Posterior vena cava (tissue), 2 donors: ENCODE data around the gene OTUB2. TPM values are rescaled to one million over a fixed set of nuclear protein-coding genes. Genes with fewer than 3 reads are reported as not detected.
"Not testable (repeated sequence)": the region's sequence is repeated elsewhere in the genome, so short reads cannot be mapped to it uniquely, and the experiment has no call there.

Source experiments
- DNase-seq: peaks from one replicate; pipeline ENCODE4 v3.0.0-alpha.2; 2020; ENCODE audit warnings: low spot score
- intact Hi-C, 2 donors: fragments of 100-400 bp; cut with DNase I; formaldehyde crosslinking; loops; one replicate each; pipeline versions ENCODE4 v1.14.1 to v1.14.2; 2022 to 2023
- total RNA-seq, 2 donors: library from RNA; stranded (reverse); fragmentation: NEBNext Ultra II Directional; extraction: Animal tissue kit (Norgen Biotek cat#: 25700); gene quantifications; one replicate each; pipeline ENCODE4 v1.2.1, GENCODE V29; 2021
- donor health status: DM: yes; HTN: yes; CAD: no.
- donor health status: DM: yes; HTN: yes; CAD: no.

OTUB2 gene
- total RNA-seq, 2 donors from 2014 or later, result 0.37 to 1.2 TPM

DNA sequence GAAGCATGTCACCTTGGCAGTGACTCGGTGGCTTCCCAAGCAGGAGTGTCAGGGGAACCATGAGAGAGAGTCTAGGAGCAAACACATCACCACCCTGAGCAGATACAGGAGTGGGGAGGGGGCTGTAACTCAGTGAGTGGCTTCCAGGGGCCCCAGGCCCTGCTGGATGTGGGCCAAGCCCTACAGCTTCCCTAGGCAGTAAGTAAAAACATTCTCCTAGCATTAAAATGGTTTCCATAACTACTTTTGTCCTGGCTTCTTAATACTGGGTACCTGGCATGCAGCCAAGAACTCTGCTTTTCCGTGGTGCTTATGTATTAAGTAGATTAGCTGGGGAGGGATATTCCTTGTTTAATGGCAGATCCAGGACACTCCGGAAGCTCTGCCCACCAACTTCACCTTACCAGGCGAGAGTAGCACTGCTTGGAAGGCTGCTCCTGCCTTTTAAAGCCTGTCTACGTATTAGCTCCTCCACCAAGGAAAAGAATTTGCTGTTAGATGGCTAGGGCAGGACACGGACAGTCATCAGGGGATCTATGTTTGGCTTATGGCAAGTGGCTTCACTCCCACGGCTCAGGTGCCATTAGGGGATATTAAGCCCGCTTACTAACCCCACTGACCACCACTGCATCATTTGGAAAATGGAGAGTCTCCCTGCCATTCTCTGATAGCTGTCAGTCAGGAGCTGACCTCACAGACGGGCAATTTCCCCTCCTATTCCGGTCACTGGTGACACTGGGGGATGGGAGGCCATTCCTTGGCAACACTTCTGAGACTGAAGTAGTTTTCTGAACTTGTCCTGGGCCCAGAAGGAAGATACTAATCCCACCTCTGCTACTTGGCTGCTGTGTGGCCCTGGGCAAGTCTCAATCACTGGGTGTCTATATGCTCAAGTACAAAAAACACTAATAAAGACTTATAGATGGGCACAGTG, 22.8 kb downstream of the OTUB2 start:
- DNase-seq, result no peak
- intact Hi-C loops, result no loop called here

DNA sequence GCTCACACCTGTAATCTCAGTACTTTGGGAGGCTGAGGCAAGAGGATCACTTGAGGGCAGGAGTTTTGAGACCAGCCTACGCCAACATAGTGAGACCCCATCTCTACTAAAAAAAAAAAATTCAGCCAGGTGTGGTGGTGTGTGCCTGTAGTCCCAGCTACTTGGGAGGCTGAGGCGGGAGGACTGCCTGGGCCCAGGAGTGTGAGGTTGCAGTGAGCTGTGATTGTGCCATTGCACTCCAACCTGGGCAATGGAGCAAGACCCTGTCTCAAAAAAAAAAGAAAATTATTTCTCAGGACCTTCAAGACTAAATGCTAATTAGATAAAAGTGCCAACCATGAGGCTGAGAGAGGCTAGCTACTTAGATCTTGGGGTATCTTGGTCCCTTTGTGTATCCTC, 23.5 kb downstream of the OTUB2 start:
- intact Hi-C loops, result loop anchor here in 1 of 2 donors (5.0 kb wide), 1 partner anchor 88 kb away; no protein-coding TSS in a partner anchor
- DNase-seq, result no peak

DNA sequence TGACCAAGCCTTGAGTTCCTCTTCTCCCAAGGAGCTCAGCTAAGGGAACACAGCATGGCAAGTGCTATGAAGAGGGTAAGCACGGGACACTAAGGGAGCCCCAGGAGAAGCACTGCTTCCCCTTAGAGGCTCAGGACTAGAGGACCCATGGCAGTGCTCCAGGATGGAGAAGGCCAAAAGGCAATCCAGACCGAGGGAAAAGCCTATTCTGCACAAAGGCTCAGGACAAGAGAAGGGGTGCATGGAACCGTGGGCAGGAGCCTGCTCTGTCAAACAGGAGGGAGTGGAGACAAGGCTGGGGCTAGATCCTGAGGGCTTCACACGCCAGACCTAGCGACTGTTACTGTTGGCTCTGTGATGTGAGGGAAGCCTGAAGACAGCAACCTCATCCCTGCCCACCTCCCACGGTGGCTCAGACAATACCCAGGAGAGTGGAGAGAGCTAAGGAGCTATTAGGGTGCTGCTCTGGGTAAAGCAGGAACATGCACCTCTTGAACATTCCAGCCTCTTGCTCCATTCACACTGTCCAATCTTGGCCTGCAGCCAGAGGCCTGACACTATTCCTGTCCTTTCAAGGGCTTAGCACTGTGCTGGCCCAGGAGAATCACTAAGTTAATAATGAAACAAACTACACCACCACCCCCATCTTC, 24.2 kb downstream of the OTUB2 start:
- no peak for DNase-seq
- intact Hi-C loops, result loop anchor here in 1 of 2 donors (5.0 kb wide), 1 partner anchor 87 kb away; no protein-coding TSS in a partner anchor

DNA sequence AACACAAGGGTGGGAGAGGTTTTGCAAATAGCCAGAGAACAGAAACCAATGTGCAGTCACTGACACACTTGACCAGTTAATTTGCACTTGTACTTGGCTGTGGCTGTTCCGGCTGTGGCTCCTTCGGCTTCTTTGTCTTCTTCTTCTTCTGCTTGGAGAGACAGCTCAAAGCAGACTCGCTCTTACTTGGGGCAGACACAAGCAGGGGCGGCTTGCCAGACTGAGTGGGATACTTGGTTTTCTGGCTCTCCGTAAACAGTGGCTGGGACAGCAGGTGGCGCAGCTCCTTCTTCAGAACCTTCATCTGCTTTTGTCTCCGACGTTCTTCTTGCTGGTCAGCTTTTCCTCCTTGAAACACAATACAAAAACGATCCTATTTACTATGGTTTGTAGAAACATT, 25.0 kb downstream of the OTUB2 start:
- DNase-seq, result no peak
- intact Hi-C loops, result loop anchor here in 1 of 2 donors (5.0 kb wide), 1 partner anchor 86 kb away; no protein-coding TSS in a partner anchor

DNA sequence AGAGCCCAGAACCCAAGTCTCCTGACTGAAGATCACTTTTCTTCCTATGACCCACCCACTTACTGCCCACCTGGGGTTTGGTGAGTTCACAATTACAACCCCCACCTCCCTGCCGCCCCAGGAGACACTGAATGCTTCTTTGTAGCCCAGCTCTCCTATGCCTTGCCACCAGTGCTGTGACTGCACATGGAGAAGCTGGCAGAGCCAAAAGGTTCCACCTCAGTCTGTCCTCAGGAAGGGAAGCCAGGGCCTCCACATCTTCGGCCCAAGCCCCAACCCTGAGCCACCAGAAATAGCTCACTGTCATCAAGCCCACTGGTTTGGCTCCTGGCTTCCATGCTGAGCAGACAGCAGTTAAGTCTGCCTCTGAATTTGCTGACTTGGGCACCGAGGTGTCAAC, 25.6 kb downstream of the OTUB2 start:
- DNase-seq, result no peak
- intact Hi-C loops, result loop anchor here in 1 of 2 donors (5.0 kb wide), 1 partner anchor 86 kb away; no protein-coding TSS in a partner anchor

DNA sequence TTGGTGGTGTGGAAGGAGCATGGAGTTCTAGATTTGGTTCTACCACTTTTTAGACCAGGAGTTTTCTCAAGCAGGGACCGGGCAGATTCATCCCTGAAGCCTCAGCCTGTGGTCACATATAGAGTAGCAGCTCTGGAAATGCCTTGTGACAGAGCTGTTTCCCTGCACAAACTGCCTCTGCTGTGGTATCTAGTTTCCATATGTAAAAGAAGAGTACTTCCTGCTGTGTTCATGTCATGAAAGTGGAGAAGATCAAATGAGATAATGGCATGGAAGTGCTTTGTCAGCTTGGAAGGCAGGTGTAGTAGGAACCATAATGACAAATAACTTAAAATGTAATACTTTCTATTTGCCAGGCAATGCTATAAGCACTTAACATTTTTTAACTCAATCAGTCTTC, 26.1 kb downstream of the OTUB2 start:
- DNase-seq, result no peak
- intact Hi-C loops, result loop anchor here in 1 of 2 donors (5.0 kb wide), 1 partner anchor 85 kb away; no protein-coding TSS in a partner anchor

DNA sequence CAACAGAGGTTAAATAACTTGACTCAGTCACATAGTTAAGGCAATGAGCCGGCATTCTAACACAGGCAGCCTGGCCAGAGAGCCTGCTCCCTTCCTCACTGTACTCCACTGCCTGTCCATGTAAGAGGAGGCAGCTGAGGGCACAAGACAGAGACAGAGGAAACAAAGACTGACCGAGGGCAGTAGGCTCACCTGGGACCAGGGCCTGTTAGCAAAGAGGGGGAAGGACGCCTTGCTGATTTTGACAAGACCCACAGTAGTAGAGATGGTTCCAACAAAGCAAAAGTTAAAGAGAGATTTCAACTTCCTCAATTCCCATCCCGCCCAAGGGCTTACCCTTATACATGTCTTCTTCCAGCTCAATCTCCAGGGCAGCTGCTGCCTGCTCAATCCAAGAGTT, 26.5 kb downstream of the OTUB2 start:
- DNase-seq, result no peak
- intact Hi-C loops, result loop anchor here in 1 of 2 donors (5.0 kb wide), 1 partner anchor 85 kb away; no protein-coding TSS in a partner anchor

DNA sequence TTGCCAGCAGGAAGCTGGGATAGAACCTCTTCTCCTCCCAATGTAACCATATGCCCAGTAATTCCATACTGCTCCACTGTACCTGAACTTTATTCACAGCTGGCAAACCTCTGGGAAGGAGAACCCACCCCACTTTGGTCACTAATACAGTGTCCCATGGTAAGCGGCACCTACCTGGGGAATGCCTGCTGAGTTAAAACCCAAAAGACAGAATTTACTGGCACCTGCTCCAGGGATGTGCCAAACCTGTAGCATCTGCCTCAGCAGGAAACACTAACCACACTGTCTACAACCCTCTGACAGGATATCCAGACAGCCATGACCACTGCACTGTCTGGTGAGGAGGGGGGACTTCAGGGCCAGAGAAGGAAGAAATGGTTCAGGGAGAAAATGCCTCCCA, 28.3 kb downstream of the OTUB2 start:
- intact Hi-C loops, result loop anchor here in 1 of 2 donors (5.0 kb wide), 1 partner anchor 83 kb away; no protein-coding TSS in a partner anchor
- DNase-seq, result no peak

DNA sequence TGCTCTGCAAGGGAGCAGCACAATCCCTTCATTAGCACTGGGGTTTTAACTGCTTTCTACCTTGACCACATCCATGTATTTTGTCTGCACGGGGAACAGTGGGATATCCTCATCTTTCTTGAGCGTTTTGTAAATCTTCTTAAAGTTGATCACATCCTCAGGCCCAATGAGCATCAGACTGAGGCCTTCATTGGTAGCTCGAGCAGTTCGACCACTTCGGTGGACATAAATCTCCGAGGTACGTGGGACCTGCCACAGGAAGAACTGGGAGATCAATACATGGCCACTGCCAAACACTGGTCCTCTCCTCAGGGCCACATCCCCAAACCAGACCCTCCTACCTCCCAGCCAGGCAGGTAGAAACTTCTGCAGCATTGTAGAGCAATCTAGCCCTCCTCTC, 28.8 kb downstream of the OTUB2 start:
- intact Hi-C loops, result loop anchor here in 1 of 2 donors (5.0 kb wide), 1 partner anchor 82 kb away; no protein-coding TSS in a partner anchor
- DNase-seq, result no peak

DNA sequence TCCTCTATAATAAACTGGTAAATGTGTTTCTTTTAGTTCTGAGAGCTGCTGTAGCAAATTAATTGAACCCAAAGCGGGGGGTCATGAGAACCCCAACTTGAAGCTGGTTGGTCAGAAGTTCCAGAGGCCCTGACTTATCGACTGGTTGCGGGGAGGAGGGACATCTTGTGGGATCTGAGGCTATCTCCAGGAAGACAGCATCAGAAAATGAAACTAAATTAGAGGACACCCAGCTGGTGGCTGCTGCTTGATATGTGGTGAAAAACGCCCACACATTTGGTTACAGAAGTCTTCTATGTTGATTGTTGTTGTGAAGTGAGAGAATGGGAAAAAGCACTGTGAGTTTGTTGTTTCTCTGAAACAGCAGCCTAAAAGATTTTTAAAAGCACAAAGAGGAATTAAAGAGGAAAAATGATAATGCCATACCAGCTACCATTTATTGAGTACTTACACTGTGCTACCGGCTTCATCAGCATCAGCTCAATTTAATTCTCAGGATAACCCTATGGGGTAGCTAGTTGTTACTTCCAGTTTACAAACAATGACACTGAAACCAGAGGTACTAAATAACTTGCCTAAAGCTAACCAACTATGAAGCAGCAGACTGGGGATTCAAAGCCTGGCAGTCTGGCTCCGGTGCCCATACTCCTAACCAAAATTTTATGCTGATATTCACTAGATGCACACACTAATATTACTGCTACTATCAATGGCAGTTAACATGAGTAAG, 30.6 kb downstream of the OTUB2 start:
- intact Hi-C loops, result no loop called here
- no peak for DNase-seq

DNA sequence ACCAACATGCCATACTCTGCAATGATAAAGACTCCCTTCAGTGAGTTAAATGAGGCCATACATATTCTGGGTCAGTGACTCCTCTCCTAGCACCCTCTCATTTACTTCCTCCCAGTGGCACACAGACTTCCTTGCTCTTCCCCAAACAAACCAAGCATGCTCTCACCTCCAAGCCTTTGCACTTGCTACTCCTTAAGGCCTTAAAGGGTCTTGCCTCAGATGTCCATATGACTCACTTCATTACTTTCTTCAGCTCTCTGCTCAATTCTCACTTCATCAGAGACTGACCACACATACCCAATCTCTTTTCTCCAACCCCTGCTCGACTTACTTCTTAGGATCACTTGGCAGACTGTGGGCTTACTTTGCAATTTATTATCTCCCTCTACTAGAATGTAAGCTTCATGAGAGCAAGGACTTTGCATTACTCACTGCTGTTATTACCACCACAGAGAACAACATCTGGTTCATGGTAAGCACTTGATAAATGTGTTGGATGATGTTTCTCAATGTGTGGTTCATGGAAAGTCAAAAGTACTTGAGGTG, 32.1 kb downstream of the OTUB2 start:
- intact Hi-C loops, result no loop called here

DNA sequence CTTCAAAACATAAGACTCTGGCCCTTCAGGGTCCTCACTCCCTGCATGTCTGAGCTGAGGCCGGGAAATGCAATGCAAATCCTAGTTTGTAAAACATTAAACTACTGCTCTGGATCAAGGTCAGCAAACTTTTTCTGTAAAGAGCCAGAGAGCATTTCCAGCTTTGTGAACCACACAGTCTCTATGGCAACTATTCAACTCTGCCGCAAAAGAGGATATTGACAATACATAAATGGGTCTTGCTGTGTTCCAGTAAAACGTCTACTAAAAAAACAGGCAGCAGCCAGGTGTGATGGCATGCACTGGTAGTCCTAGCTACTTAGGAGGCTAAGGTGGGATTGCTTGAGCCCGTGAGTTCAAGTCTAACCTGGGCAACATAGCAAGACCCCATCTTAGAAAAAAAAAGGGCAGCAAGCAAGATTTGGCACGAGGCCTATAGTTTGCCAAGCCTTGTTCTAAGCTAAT, 32.6 kb downstream of the OTUB2 start:
- no peak for DNase-seq
- intact Hi-C loops, result no loop called here

More for the DNA sequence above, 32.1 kb downstream of the OTUB2 start:
- DNase-seq, result no peak

DNA sequence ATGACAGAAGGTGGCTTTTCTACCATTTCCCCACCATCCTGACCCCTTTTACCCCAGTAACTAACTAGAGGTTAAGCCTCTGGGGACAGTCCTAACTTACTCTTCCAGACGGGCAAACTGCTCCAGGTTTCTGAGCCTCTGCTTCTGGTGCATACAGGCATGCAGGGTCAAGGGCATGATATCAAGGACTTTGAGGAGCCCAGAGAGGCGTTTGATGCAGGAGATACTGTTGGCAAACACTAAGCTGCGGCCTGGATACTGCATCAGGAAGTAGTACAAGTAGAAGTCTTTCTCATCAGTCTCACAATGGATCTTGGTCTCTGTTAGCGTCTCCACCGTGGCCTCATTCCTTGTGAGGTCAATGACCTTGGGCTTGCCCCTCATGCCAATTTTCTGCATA, 33.9 kb downstream of the OTUB2 start:
- intact Hi-C loops, result no loop called here
- DNase-seq, result no peak

DNA sequence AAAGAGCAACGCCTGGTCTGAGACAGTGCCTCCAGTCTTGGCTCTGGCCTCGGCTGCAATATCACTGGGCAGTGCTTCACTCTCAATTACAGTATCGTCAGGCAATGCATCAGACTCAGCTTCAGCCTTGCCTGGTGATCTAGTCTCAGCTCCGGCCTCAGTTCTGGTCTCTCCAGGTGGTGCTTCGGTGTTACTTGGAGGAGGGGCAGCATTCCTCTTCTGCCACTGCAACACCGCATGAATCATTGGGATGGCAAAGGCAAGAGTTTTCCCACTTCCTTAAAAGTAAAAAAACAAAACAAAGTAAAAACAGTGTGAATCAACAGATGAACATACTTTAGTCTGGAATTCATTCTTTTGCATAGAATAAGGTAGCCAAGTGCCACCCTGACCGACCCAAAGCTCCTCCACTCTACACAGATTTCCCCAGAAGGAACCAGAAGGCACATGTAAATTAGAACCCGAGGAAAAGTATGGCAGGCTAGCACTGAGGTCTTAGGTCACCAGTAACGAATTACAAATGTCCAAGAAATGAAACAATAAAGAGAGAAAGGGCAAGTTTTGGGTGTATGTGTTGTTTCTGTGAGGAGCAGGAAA, 36.3 kb downstream of the OTUB2 start:
- DNase-seq, result no peak
- intact Hi-C loops, result no loop called here

DNA sequence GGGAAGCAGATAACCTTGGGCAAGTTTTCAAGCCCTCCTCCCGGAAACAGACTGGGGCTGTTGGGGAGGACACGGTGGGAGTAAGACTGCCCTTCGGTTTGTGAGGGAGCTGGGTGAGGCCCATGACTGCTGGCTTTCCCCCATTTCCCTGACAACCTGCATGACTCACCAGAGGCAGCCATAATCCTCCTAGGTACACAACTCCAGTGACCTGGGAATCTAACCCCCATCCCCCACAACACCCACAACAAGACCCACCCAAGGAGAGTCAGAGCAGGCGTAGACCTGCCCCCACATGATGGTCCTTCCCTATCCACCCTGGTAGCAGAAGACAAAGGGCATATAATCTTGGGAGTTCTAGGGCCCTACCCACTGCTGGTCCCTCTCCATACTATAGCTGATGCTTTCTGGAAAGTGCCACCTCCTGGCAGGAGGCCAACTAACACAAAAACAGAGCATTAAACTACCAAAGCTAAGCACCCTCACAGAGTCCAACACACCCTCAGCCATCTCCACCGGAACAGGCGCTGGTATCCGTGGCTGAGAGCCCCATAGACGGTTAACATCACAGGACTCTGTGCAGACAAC, 40.0 kb downstream of the OTUB2 start:
- intact Hi-C loops, result no loop called here
- DNase-seq, result no peak

DNA sequence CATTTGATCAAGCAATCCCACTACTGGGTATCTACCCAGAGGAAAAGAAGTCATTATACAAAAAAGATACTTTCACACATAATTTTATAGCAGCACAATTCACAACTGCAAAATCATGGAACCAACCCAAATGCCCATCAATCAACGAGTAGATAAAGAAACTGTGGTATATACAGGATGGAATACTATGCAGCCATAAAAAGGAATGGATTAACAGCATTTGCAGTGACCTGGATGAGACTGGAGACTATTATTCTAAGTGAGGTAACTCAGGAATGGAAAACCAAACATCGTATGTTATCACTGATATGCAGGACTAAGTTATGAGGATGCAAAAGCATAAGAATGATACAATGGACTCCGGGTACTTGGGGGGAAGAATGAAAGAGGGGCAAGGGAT, 45.9 kb downstream of the OTUB2 start:
- intact Hi-C loops, DNase-seq: not testable (repeated sequence)

DNA sequence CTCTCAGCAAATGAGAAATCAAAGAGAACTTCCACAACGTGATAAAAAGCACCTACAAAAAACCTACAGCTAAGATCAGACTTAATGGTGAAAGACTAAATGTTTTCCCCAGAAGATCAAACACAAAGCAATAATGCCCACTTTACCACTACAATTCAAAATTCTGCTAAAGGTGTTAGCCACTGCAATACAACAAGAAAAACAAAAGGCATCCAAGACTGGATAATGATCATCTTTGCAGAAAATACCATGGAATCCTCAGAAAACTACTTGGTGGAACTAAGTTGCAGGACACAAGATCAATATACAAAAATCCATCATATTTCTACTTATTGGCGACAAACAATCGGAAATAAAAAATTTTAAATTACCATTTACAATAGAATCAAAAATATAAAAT, 48.4 kb downstream of the OTUB2 start:
- intact Hi-C loops, result no loop called here
- DNase-seq, result no peak

DNA sequence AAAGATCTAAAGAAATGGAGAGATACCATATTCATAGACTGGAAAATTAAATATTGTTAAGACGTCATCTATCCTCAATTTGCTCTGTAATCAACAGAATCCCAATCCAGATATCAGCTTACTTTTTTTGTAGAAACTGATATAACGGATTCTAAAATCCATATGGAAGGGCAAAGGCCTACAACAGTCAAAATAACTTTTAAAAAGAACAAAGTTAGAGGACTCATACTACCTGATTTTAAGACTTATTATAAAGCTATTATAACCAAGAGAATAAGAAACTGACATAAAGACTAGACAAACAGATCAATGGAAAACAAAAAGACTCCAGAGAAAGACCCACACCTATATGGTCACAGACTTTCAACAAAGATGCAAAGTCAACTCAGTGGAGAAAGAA, 48.9 kb downstream of the OTUB2 start:
- intact Hi-C loops, result no loop called here
- no peak for DNase-seq
